Renal pelvis (tissue), 4 donors: Measurements from ENCODE around the gene LLGL1. TPM values are rescaled to one million over a fixed set of nuclear protein-coding genes. Genes with fewer than 3 reads are reported as not detected.
A peak's percentile ranks its signal among the peaks of the same experiment; 100 is the strongest.
"Not testable (repeated sequence)": the region's sequence is repeated elsewhere in the genome, so short reads cannot be mapped to it uniquely, and the experiment has no call there.

Source experiments
- DNase-seq: peaks from one replicate; pipeline ENCODE4 v3.0.0-alpha.2; 2013
- polyA plus RNA-seq, 3 donors: library from polyadenylated mRNA; unstranded; fragments of 120-200 nt; gene quantifications; one replicate each; pipeline ENCODE4 v1.2.1, GENCODE V29; 2013; ENCODE audit not compliant: insufficient read length in 3 of 3

LLGL1 gene
- polyA plus RNA-seq, 3 donors: 31.3 to 40.5 (median 39.5) TPM

DNA sequence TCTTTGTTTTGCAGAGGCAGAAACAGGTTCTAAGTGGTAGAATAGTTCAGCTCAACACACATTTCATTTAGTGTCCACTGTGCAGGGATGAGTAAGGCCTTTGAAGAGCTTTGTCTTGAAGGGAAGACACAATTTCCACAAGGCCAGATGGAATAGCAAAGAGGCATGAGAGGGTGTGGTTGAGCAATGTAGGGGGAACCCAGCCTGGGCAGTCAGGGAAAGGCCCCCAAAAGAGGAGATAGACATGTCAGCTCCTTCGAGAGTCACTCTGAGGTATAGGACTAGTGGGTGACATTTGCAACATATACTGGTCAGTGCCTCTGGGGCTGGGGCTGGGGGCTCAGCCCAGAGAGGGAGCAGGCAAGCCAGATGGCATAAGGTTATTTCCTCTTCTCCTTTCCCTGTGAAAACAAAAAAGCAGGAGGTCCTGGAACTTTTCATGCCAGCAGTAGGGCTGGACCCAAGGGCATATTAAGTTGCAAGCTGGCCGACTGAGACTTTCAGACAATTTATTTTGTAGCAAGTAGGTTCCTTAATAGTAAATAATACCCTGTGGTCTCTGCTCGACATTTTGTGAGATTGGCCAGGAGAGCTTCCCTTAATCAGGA is 34.7 kb upstream of the LLGL1 start:
- no peak for DNase-seq

DNA sequence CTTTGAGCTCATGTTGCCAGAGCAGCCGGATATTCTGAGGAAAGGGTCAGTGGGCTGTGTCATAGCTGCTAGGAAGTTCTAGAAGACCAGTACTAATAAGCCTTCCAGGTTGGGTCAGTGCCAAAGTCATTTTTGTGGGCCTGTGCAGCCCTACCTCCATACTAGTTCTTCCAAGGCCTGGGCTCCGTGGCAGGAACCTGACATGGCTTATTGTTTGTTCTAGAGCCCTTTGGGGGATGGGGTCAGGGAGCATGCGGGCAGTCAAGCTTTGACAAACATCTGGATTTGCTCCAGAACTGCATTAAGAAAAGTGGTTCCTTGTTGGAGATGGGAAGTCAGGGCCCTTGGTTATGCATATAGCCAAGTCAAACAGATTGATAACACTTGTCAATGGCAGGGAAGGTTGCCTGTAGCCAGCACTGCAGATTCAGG is 34.2 kb upstream of the LLGL1 start:
- peak; percentile 65 for DNase-seq

DNA sequence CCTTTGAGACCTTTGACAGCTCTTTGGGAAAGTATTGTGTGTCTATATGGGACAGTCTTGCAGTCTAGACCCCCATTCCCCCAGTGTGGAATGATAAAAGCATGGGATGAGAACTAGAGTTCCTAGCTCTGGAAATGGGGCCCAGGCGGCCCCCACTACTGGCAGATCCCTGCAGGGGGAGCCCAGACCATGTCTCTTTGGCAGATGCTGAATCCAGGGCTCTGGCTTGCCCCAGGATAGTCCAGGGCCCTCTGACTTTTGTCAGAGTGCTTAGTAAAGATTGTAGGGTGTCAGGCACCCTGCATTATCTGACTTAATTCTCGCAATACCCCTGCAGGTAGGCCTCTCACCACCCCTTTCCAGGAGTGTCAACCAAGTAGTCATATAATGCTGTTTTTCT is 33.5 kb upstream of the LLGL1 start:
- DNase-seq: no peak

DNA sequence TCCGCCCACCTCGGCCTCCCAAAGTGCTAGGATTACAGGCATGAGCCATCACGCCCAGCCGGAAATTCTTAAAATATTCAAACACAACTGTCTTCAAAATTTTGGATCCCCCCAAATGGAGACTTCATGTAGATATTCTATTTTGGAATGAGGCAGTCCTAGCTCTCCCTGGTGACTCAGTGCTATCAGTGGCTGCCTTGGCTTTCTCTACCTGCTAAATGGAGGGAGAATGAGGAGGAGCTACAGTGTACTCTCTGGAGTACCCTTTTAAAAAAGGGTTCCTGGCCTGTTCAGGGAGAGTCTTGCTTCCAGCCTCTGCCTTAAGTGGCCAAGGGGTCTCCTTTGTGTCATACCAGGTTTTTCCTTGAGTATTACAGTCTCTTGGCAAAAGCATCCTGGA is 31.0 kb upstream of the LLGL1 start:
- DNase-seq: no peak

DNA sequence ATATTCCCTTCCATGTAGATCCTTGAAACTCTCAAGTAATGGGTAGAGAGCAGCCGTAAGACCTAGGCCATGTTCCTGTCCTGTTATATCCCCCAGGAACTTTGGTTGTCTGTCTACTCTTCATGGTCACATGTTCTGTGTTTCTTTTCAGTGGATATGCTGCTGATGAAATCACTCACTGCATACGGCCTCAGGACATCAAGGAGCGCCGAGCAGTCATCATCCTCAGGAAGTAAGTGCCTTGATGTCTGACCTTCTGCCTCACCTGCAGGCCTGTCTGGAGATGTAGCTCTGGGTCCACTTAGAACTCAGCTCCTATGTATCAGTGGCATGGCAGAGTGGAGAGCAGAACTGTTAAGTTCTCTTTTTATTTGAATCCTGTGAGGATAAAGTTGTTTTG is 30.6 kb upstream of the LLGL1 start:
- no peak for DNase-seq

DNA sequence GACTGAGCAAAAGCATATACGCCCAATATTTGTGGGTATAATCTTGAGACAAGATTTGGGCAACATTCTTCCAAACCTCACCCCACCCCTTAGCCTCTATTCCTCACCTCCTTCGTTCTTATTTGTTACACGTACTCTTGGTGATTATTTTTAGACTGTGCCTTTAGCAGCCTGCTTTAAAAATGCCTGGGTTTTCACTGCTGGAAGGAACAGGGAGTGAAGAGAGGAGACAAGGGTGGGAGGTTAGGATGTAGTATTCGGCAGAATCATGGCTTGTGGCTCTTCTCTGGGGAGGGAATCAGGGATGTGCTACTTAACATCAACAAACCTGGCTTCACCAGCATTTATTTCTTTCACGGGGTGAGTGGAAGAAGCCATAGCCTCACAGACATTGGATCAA is 30.2 kb upstream of the LLGL1 start:
- DNase-seq: no peak

DNA sequence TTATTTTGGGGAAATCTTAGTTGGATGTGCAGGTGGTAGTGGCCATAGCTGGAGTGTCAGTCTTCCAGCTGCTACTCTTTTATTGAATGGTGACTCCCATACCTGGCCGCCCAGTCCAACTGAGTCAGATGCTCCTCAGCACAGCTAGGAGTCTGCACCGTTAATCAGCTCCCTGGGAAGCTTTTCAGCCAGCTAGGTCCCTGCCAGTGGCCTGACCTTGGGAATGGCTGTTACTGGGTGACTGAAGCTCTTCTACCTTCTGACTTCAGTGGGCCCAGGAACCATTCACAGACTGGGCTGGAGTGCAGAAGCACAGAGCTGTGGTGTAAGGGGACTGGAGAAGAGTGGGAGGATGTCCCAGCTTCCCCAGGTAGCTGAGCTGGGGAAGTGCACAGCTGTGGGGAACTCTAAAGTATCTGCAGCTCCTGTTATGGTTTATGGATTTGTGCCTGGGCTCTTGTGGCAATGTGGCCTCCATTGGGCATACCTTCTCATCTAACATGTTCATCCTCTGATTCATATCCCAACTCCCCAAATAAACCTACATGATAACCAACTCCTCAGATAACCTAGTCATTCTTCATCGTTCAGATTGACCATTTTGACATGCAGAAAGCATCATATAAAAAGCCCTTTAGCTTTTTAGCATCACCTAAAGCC is 27.8 kb upstream of the LLGL1 start:
- DNase-seq: no peak

DNA sequence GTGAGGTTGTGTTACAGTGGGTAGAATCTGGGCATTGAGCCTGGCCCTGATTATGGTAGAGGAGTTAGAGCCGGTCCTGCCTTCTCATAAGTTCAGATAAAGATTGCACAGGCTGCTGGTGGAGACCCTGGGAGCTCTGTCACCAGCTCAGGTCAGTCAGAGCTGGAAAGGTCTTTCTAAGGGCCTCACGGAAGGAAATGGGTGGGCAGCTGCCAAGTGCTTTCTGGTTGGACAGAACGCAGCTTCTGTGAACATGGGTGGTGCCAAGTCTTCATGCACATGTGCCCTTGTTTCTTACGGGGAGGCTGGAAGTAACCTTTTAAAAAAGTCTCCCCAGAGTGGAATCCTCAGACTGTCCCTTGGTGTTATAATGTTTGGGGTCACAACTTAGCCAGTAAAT is 26.9 kb upstream of the LLGL1 start:
- DNase-seq: no peak

DNA sequence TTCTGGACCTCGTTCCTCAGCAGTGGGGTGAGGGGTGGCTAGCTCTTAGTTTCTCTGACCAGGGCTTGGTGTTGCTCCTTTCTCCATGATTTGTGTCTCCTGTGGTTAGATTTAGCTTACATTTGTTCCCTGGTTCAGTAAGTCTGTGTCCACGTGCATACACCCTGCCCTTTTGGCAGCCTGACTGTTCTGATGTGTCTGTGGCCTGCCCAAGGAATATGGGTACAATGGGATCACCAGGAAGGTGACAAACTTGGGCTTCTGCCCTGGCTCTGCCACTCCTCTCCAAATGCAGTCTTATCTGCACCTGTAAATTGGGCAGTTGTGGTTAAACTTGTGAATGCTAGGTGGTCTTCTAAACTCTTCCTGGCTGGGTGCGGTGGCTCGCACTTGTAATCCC is 24.3 kb upstream of the LLGL1 start:
- no peak for DNase-seq

DNA sequence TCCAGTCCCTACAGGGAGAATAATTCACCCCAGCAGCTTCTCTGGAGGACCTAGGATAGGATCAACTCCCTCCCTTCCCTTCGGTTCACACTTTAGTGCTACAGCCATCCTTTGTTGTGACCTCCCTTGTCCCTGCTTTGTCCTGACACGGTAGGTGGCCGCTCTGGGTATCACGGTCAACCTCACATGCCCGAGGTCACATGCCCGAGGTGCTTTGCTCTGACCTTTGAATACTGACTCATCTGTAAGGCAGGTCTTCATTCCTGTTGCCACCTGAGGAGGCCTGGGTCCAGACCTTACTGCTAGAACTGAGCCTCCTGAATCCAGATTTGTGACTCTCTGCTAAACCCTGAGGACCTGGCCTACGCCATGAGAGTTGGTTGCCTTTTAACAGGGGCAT is 22.1 kb upstream of the LLGL1 start:
- DNase-seq: no peak

DNA sequence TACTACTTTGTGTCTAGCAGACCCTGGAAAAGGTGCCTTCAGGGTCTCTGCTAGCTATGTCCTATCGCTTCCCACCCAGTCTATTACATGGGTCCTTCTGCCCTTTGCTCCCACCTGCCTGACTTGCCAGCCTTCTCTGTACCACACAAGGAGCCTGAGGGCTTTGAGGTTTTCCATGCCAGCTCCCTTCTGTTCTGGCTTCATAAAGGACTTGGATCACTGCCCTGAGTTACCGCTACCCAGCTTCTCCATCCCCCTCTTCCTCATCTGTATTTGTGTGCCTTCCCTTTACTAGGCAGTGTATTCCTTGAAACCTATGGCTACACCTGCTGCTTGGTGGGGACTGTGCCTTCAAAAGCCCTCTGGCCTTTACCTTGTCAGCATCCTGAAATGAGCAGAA is 19.6 kb upstream of the LLGL1 start:
- no peak for DNase-seq

DNA sequence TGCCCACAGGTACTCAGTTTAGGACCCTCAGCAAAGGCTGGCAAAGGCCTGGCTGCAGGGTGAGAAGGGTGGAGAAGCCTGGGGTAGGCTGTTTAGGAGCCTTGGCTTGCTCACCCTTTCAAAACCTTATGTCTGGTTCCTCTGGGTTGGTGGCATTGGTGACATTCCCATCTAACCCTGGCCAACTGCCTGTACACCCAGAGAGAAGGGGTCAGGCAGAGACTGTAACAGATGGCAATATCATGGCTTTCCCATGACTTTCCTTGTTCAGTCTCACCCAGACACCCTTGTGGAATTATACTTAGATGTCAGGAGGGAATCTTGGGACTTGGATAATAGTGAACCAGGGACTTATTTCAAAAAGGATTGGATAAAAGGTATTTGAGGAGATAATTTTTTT is 18.5 kb upstream of the LLGL1 start:
- DNase-seq: no peak

DNA sequence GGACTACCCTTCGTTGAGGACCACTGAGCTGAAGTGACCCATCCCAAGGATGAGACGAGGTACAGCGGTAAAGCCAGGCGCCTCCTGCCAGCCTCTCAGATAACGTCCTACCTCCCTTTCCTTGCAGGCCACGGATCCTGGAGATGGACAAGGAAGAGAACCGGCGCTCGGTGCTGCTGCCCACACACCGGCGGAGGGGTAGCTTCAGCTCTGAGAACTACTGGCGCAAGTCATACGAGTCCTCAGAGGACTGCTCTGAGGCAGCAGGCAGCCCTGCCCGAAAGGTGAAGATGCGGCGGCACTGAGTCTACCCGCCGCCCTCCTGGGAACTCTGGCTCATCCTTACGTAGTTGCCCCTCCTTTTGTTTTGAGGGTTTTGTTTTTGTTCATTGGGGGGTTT is 17.3 kb upstream of the LLGL1 start:
- DNase-seq: no peak

DNA sequence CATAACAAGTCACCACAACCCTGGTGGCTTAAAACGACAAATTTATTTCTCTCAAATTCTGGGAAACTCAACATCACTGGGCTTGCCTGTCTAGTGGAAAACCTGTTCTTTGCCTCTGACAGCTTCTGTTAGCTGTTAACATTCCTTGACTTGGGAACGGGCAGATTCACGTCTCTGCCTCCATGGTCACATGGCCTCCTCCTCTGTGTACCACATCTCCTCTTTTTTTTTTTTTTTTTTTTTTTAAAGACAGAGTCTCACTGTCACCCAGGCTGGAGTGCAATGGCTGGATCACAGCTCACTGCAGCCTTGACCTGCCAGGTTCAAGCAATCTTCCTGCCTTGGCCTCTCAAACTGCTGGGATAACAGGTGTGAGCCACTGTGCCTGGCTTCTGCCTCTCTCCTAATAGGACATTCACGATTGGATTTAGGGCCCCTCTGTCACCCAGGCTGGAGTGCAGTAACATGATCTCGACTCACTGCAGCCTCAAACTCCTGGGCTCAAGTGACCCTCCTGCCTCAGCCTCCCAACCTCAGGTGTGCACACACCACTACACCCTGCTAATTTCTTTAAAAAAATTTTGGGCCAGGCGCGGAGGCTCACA is 11.7 kb upstream of the LLGL1 start:
- no peak for DNase-seq

DNA sequence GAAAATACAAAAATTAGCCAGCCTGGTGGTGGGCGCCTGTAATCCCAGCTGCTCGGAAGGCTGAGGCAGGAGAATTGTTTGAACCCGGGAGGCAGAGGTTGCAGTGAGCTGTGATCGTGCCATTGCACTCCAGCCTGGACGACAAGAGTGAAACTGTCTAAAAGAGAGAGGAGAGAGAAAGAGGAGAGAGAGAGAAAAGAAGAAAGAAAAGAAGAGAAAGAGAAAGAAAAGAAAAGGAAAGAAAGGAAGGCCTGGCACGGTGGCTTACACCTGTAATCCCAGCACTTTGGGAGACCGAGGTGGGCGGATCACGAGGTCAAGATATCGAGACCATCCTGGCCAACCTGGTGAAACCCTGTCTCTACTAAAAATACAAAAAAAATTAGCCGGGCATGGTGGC is 8.5 kb upstream of the LLGL1 start:
- DNase-seq: not testable (repeated sequence)

DNA sequence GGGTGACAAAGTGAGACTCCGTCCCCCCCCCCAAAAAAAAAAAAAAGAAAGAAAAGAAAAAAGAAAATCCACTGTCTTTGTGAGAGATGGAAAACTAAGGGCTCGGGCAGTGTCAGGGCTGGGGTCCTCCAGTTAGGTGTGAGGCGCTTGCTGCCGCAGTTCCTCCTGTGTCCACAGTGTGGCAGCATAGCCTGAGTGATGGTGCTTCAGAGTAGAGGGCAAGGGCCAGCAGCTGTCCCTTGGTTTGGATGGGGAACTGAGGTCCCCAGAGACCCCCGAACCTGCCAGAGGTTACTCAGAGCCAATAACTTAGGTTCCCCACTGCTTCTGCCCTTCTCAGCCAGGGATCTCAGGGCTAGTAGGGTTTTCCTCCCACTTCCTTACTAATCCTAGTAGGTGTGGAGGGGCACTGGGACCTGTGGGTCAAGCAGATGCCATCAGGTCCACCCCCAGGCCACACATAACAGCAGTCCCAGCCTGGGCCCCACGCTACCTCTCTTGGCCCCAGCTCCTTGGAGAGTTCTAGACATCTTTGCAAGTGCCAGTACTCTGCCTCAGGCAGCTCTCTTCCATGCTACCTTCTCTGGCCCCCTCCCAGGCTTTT is 7.9 kb upstream of the LLGL1 start:
- DNase-seq: peak; percentile 64

DNA sequence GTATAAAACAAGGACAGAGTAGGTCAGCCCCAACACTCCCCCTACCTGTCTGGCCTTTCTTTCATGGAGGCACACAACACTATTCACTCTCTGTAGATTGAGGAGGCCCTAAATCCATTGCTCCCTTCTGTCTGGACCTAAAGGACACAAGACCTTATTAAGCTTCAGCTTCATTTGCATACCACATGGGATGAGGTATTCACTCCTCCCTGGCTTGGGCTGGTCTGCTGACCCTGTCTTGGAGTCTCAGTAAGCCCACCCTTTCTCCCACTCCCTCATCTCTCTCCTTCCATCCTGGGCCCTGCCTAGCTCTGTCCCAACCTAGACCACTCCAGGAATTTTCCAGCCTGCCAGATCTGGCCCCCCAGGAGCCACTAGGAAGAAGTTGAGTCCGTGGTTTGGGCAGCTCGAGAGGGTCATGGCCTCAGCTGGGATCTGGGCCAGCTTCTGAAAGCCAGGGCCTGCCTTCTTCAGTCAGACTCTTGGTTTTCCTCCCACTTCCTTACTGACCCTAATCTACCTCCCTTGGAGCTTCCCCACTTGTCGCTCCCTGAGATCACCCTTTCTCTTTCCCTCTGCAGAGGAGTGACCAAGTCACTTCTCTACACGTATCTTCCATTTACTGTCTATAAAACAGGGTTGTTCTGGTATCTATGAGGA is 6.5 kb upstream of the LLGL1 start:
- no peak for DNase-seq

DNA sequence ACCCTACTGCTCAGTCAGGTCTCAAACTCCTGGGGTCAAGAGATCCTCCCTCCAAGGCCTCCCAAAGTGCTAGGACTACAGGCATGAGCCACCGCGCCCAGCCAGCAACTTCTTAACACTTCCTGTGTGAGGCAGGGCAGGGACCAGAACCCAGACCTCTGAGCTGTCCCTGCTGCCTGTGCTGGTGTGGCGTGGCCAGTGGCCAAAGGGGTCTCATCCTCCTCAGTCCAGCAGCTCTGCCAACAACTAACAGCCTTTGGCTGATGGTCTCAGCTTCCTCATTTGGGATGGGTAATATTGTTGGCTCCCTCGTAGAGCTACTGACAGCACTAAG is 1.4 kb upstream of the LLGL1 start:
- no peak for DNase-seq

DNA sequence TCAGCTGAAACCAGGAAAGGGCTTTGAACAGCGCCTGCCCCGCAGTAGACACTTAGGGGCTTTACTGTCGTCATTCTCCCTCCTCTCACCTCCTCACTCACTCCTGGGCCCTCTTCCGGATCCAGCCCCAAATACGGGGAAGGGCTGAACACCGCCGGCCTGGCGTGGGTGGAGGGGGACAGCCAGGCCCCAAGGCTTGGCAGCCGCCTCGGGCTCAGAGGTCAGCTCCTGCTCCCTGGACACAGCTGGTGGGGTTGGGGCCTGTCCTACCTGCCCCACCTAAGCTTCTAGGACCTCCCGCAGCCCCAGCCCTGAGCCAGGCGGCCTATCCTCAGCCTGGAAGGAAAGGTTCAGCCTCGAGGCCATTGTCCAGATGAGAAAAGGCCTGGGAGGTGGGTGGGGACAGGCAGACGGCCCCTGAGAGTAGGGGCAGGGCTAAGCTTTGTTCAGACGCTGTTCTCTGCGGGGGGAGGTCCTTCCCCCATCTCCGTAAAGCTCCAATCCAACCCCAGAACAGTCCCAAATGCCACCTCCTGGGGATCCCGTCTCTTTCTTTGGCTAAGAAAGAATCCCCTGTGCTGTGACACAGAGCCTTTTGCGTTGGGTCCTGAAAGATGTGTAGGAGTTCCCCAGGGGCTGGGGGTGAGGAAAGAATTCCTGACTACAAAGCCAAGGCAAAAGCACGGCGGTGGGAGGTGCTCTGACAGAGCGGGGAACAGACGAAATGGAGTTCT is 881 bp upstream of the LLGL1 start:
- no peak for DNase-seq

DNA sequence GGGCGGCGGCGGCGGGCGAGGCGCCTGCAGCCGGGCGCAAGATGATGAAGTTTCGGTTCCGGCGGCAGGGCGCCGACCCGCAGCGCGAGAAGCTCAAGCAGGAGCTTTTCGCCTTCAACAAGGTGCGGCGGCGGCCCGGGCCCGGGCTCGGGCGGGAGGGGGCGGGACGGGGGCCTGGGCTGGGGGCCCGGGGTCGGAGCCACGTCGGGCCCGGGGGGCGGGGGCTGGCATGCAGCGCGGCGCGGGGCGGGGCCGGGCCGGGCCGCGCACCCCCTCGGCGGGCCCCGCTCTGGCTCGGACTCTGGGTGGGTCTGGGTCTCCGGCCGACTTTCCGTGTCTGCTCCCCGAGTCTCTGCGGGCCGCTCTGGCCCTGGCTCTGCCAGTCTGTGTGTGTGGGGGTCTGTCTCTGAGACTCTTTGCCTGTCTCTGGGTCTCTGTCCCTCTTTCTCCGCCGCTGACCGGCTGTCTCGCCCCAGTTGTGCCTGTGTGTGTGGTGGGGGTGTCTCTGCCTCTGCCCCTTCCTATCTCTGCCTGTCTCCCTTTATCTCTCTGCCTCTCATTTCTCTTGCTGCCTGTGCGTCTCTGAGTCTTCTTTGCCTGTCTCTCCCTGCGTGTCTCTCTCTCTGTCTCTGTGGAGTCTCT is 328 bp downstream of the LLGL1 start:
- no peak for DNase-seq

DNA sequence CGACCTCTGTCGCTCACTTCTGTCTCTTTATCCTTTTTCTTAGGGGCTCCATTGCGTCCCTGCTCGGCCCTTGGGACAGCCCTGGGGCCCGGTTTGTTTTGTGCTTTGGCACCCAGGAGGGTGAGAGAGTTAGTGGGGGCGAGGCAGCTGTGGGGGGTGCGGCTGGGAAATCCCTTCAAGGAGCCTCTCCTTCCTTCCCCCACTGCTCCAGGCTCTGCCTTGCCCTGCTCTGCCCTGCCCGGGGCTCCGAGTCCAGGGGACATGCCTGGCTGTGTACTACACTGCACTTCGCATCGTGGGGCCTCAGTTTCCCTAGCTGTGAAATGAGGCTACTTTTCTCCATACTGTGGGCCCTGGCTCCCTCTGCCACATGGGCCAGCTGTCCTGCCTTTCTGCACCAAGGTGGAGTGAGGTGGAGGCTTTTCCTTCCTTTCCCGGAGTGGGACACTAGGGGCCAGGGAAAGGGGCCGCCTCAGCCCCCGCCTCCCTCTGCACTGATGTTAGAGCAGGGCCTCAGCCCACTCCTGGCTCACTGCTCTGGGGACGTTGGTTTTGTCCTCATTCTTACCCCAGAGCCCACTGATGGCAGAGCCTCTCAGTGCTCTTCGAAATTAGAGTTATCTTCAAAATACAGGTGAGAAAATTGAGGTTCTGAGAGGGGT is 980 bp downstream of the LLGL1 start:
- DNase-seq: no peak
